Left cardiac atrium (tissue), 4 donors: ENCODE data around the gene ANKRD2. TPM values are rescaled to one million over a fixed set of nuclear protein-coding genes. Genes with fewer than 3 reads are reported as not detected.
A peak's percentile ranks its signal among the peaks of the same experiment; 100 is the strongest.
"Not testable (repeated sequence)": the region's sequence is repeated elsewhere in the genome, so short reads cannot be mapped to it uniquely, and the experiment has no call there.

Experiments
- ATAC-seq, 2 donors: fragments of 200-7000 bp; cut with Tn5 transposase; one replicate each; pipeline ENCODE4 v1.9.1; 2020; ENCODE audit warnings: mild to moderate bottlenecking in 2 of 2, moderate library complexity in 2 of 2
- DNase-seq: peaks from one replicate; pipeline ENCODE4 v3.0.0-alpha.2; 2020
- intact Hi-C, 2 donors: fragments of 100-400 bp; cut with DNase I; formaldehyde crosslinking; loops; one replicate each; pipeline versions ENCODE4 v1.14.1 to v1.15.1; 2022 to 2023
- total RNA-seq, 2 donors: library from RNA; stranded (reverse); fragmentation: NEBNext Ultra II Directional; extraction: Animal tissue kit (Norgen Biotek cat#: 25700); gene quantifications; one replicate each; pipeline ENCODE4 v1.2.1, GENCODE V29; 2021
- donor health status: DM: no; HTN: yes; CAD: no.
- donor health status: DM: no; HTN: yes; CAD: no; lungs with severe emphysema.
- donor health status: DM: yes; HTN: yes; CAD: no.
- donor health status: Dilated cardiomyopathy.

ANKRD2 gene
- total RNA-seq, 2 donors from 2014 or later = 11.8 to 54.6 TPM

DNA sequence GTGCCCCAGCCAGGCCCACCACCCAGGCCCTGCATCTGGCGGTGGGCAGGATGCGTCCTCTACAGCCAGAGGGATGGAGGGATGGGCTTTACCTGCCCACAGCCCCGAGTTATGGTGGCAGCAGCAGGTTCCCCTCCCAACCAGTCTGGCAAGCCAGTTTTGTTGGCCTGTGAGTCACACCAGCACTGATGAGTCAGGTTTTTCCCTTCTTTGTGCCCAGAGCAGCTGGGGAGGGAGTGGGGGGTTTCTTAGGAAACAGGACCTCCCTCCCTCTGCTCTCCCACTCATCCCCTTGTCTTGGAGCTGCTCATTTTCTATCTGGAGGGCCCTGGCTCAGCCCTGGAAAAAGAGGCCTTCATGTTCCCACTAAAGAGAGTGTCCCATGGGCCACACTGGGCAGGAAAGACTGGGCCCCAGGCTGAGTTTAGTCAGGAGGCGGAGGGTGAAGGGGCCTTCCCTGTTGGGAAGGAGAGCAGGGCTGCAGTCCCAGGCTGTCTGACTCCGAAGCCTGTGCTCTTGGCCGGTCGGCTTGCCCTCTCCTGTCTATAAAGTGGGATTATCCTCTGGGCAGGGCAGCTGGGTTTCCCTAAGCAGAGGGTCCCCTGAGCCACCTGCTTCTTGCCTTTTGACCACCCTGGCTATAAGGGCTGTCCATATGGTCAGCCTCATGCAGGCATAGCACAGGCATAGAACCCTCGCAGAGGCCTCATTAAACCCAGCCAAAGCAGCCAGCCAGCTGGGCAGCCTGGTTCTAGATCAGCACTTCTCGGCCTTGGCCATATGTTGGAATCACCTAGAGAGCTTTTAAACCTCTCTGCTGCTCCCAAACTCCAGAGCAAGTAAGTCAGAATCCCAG lies 30.2 kb upstream of the ANKRD2 start:
- ATAC-seq (peak; percentile 67 to 82), DNase-seq (peak; percentile 84)
- intact Hi-C loops = loop anchor here (5.0 to 10.0 kb wide), 2 partner anchors 48 to 80 kb away; partner anchors contain the start of genes MMS19 (in 1 of the 2) and UBTD1 (in 1 of the 2)

DNA sequence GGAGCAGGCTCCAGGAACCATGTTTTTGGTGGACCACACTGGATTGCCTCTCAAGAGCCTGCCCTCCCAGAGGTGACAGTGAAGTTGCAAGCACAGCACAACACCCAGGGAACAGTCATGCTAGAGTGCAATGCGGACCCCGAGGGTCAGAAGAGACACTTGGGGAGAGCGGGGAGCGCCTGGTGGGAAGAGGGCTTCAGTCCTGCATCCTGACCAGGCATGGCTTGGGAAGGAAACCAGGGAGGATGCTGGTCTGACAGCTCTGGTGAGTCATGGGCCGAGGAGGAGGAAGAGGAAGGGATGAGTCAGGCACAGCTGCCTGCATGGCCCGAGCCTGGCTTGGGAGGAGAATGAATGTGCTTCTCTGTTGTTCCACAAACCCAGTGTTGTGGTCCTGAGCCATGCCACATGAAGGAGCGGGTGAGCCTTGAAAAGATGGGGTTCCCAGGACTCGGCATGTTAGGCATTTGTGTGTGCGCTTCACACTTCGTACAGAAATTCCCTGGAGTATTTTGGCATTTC lies 29.5 kb upstream of the ANKRD2 start:
- peak; percentile 75 to 92 for ATAC-seq
- intact Hi-C loops = loop anchor here (5.0 to 10.0 kb wide), 2 partner anchors 48 to 81 kb away; partner anchors contain the start of genes MMS19 (in 1 of the 2) and UBTD1 (in 1 of the 2)
- peak; percentile 90 for DNase-seq

DNA sequence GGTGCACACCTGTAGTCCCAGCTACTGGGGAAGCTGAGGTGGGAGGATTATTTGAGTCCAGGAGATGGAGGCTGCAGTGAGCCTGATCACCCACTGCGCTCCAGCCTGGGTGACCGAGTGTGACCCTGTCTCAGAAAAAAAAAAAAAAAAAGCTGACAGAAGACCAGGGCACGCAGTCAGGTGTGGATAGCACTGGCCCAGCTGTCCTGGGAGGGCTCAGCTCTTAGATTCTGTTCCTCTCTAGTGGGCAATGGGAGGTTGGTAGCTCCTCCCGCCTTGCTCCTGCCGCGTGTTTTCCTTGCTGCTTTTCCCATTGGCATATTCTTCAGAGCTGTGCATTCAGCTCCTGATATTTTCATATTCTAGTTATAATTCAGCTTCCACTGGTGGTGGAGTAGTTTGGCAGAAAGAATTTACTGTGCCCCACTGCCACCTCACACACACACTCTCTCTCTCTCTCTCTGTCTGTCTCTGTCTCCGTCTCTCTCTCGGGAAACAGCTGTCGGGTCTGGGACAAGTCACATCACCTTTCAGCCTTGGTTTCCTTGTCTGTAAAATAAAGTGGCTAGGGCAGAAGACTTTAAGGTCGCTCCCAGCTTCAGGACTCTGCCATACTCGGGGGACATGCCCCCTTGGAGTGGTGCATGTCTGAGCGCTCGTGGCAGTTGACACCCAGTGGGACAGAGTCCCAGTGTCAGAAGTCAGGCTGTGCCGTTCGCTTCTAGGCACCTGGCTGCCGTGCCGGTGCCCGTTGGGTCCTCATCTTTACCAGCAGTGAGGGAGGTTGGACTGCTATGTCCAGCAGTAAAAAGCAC lies 25.9 kb upstream of the ANKRD2 start:
- ATAC-seq (no peak), DNase-seq (no peak)
- intact Hi-C loops = loop anchor here in 1 of 2 donors (10.0 kb wide), 1 partner anchor 52 kb away; the partner anchor contains the start of genes MMS19 and UBTD1

DNA sequence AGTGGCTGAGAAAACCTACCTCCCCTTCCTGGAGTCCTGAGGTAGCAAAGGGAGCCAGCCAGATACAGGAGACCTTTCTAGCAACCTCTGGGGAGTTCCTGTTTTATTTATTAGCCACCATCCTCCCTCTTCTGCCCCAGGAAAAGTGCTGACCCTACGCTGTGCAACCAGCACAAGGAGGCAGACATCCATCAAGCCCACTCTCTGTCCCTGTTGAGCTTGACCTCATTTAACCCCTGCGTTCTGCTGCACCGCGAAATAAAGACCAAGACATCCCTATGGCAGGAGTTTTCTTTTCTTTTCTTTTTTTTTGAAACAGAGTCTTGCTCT lies 25.3 kb upstream of the ANKRD2 start:
- ATAC-seq (no peak), DNase-seq (no peak)
- intact Hi-C loops = loop anchor here in 1 of 2 donors (10.0 kb wide), 1 partner anchor 52 kb away; the partner anchor contains the start of genes MMS19 and UBTD1

DNA sequence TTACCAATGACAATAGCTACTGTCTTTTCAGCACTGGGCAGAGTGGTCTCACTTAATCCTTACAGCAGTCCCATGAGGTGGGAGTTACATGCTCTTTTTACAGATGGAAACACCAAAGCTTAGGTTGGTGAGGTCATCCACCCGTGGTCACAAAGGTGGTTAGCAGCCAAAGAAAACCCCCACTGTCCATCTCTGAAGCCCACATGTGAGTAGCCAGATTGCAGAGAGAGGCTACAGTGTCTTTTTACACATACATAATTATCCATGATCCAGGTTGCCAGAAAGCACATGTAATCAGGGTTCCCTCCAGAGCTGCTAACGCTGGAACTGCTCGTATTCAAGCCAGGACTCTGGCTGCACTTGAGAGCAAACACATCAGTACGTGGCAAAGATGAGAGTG lies 24.6 kb upstream of the ANKRD2 start:
- no peak for DNase-seq
- peak; percentile 2 to 48 for ATAC-seq
- intact Hi-C loops = loop anchor here in 1 of 2 donors (10.0 kb wide), 1 partner anchor 53 kb away; the partner anchor contains the start of genes MMS19 and UBTD1

DNA sequence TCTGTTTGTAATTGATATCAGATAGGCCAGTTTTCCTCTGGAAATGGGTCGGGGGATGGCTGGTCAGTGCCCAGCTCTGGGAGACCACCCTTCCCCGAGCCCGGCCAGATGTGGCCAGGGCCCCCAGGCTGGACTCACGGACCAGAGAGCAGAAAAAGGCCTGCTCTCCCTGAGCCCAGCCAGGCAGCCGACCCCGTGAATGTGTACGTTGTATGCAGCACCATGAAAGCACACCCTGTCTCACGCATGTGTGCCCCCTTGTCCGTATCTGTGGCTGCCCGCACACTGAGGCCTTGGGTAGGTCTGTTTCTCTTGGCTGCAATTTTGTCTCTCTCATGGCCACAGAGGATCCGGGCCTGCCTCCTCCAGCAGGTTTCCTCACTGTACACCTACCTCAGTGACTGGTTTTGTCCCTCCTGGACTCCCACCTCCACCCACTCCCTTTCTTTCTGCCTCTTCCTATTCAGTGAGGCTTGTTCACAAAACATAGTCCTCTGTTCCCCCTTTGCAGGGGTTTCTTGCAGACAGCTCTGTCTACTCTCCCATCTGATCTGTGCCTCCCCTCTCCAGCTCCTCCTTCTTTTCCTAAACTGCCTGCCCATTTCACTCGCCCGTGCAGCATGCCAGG lies 23.6 kb upstream of the ANKRD2 start:
- intact Hi-C loops = loop anchor here in 1 of 2 donors (10.0 kb wide), 1 partner anchor 54 kb away; the partner anchor contains the start of genes MMS19 and UBTD1
- DNase-seq = no peak
- no peak for ATAC-seq

DNA sequence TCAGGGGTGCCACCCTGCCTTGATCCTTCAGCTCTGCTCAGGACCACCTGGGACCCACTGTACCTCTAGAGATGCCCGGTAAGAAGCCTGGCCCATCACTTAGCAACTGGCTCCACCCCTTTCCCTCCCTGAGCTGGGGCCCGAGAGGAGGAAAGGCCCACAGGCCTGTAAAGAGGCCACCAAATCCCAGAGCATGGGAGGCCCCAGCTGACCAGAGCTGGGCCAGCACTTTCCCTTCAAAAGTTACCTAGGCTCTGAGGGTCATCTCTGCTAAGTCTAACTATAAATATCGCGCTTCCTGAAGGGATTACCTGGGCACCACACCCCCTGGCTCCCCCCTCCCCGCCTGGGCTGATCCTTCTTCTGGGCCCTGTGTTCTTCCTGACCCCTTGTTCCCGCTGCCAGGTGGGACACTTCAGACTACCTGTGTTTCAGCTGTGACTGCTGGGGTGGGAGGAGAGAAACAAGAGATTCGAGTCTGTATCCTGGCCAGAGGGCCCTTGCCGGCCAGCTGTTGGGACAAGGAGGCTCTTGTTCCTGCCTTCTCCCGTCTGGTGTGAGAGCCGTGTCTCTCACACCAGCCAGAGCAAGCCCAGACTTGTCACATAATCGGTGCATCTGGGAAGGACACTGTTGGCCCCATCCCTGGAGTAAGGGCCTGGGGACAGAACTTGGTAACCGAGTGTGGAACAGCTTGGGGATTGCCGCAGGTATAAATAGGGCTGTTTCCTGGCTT lies 22.8 kb upstream of the ANKRD2 start:
- intact Hi-C loops = loop anchor here in 1 of 2 donors (5.0 to 10.0 kb wide), 3 partner anchors 55 to 142 kb away; partner anchors contain the start of genes MMS19 and UBTD1
- DNase-seq (peak; percentile 44), ATAC-seq (peak; percentile 44 to 68)

DNA sequence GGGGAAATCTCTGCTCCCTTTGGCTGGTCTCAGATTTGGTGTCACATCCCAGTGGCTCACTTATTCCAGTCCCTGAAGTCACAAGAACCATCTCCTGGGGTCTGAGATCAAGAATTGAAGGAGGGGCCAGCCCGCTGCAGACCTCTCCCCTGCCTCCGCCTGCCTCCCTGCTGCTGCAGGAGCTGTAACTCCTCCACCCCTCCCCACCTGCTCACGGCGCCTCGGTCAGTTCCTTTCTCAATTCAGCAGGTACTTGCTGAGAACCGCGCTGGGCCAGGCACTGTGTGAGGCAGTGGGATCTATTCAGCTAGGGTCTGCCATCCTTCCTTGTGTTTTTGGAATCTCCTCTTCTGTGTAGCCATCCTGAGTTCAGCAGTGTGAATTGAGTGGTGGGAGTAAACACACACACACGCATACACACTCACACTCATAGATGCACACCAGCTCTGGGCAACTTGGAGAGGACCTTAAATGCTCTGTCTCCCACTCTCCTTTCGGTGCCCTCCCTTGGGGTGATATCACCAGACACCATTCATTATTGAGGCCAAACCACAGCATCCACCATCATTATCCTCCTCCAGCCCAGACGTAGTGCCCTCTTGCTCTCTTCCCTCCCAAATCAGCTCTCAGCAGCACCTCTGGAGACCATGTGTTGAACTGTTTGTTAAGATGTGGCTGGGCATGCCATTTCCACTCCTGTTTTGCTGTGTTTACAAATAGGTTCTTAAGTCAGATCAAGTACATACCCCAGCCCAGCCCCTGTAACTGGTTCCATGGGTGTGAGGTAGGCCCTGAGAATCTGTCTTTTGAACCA lies 22.0 kb upstream of the ANKRD2 start:
- ATAC-seq (no peak), DNase-seq (no peak)
- intact Hi-C loops = loop anchor here in 1 of 2 donors (5.0 kb wide), 2 partner anchors 83 to 143 kb away; no protein-coding TSS in a partner anchor

DNA sequence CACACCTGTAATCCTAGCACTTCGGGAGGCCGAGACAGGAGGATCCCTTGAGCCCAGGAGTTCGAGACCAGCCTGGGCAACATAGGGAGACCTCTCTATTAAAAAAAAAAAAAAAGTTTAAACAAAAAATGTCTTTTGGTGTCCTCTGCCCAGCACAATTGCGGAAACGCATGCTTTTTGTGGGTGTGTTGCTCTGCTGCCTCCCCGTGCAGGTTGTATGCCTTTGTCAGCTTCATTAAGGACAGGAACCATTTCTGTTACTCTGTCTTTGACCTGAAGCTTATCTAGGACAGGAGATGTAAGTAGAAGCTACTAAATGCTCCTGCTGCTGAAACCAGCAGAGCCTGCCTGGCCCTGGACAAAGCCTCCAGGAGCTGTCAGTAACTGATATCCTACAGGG lies 21.3 kb upstream of the ANKRD2 start:
- intact Hi-C loops = loop anchor here in 1 of 2 donors (5.0 kb wide), 2 partner anchors 84 to 144 kb away; no protein-coding TSS in a partner anchor
- ATAC-seq (no peak), DNase-seq (no peak)

DNA sequence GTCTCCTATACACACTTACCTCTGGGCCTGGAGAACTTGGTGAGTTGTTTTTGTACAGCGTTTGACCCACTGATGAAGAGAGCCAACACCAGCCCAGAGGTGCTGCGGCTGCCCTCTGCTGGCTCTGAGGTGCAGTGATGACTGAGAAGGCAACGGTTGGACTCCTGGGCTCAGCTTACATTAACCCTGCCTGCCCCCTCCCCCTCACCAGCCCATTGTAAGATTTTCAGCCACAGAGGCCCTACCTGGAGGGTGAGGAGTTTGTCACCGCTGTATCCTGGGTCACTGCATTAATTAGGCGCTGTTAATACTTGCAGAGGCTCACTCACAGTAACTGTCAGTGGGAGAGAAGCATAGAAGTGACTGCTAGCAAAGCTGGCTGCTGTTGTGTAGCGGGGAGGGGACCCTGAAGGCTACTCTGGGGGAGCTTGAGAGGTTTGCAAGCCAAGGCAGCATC lies 19.0 kb upstream of the ANKRD2 start:
- intact Hi-C loops = loop anchor here in 1 of 2 donors (5.0 kb wide), 2 partner anchors 86 to 146 kb away; no protein-coding TSS in a partner anchor
- peak; percentile 89 to 91 for ATAC-seq
- DNase-seq = peak; percentile 72

DNA sequence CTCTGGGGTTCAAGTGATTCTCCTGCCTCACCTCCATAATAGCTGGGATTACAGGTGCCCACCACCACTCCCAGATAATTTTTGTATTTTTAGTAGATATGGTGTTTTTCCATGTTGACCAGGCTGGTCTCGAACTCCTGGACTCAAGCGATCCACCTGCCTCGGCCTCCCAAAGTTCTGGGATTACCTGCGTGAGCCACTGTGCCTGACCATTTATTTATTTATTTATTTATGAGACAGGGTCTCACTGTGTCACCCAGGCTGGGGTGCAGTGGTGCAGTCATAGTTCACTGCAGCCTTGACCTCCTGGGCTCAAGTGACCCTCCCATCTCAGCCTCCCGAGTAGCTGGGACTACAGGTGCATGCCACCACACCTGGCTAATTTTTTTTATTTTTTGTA lies 18.2 kb upstream of the ANKRD2 start:
- DNase-seq = peak; percentile 4
- ATAC-seq = not testable (repeated sequence)
- intact Hi-C loops = loop anchor here in 1 of 2 donors (5.0 kb wide), 2 partner anchors 87 to 147 kb away; no protein-coding TSS in a partner anchor

DNA sequence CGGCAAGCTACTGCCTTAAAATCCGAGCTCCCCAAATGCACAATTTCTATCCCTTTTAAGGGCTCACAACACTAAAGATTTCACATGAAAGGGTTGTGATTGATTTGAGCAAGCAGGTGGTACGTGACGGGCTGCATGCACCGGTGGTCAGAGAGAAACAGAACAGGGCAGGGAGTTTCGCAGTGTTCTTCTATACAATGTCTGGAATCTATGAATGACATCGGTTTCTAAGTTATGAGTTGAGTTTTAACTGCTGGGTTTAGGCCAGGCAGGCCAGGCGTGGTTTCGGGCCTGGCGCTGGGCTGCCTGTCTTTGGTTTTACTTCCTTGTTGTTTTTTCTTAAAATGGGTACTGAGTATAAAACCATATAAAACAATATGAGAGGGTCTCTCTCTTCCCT lies 17.0 kb upstream of the ANKRD2 start:
- intact Hi-C loops = loop anchor here in 1 of 2 donors (5.0 kb wide), 1 partner anchor 88 kb away; no protein-coding TSS in a partner anchor
- ATAC-seq = not testable (repeated sequence)
- DNase-seq = peak; percentile 0

DNA sequence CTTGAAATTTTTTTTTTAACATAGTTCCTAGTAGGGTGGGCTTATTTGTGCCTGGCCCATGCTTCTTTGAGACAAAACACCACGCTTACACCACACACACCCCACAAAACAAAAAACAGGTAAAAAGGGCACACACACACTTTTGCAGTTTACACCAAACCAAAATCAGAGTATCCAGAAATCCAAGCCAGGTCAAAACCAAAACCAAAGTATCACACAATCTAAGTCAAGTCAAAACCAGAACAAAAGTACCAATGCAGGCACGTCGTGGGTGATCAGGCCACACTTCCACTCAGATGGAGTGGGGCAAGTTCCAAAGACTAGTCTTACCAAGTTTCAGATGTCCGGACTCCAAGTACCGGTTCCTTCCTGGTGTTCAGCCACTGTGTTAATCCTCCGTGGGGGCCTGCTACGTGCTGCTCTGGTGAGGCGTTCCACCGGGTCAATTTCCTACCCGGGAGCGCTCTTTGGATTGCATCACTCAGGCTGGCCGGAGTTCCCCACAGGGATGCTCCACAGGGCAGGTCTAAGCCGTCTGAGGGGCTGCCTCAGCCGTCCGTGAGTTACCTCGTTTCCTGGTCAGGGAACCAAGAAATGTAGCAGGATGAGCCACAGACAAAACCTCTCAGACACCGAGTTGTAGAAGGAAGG lies 11.7 kb upstream of the ANKRD2 start:
- peak in 1 of 2 donors; percentile 73 for ATAC-seq
- DNase-seq, intact Hi-C loops: not testable (repeated sequence)

DNA sequence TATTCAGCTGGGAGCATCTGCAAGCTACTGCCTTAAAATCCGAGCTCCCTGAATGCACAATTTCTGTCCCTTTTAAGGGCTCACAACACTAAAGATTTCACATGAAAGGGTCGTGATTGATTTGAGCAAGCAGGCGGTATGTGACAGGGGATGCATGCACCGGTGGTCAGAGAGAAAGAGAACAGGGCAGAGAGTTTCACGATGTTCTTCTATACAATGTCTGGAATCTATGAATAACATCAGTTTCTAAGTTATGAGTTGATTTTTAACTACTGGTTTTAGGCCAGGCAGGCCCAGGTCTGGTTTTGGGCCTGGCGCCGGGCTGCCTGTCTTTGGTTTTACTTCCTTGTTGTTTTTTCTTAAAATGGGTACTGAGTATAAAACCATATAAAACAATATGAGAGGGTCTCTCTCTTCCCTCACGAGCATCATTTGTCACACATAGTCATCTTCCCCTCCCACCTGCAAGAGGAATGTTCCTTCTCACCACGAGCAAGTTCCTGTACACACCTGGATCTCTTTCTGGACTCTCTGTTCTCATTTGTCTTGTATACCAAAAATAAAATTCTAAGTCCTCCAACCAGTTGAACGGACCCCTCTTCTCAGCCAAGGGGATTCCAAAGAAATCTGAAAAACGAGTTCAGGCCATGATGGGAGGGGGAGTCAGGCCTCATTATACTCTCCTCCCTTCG lies 11.0 kb upstream of the ANKRD2 start:
- DNase-seq, ATAC-seq, intact Hi-C loops: not testable (repeated sequence)

DNA sequence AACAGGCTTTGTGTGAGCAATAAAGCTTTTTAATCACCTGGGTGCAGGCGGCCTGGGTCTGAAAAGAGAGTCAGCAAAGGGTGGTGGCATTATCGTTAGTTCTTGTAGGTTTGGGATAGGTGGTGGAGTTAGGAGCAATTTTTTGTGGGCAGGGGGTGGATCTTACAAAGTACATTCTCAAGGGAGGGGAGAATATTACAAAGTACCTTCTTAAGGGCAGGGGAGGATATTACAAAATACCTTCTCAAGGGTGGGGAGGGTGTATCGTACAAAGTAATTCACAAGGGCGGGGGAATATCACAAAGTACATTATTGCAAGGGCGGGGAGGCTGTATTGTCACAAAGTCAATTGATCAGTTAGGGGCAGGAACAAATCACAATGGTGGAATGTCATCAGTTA lies 10.2 kb upstream of the ANKRD2 start:
- intact Hi-C loops, DNase-seq, ATAC-seq: not testable (repeated sequence)

DNA sequence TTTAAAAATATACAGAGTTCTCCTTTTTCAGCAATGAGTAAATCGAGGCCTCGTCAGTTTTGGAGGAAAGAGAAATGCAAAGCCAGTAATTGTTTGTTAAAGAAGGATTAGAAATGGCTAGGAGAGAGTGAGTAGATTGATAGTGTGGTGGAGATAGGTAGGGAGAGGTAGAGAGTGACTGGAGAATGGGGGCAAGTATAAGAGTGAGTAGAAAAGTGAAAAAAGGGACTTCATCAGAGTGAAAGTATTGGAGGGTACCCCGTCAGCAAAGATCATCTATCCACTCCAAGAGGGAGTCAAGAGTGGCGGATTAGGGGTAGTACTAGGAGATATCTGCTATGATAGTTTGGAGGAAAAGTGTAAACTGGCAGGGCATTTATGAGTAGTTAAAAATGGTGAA lies 9.2 kb upstream of the ANKRD2 start:
- no peak for ATAC-seq
- no peak for DNase-seq
- intact Hi-C loops = no loop called here
